Adipocyte (in vitro differentiated cells): ENCODE data around the gene AP1M2.

Experiments
- DNase-seq: peaks from one replicate; pipeline ENCODE4 v3.0.0-alpha.2; 2015; ENCODE audit warnings: low read depth
- H3K27me3 ChIP-seq: replicated peaks from 2 replicates; pipeline ENCODE4 v1.7.0; 2013; ENCODE audit warnings: mild to moderate bottlenecking, low read length, moderate library complexity; ENCODE audit not compliant: control insufficient read depth, insufficient read depth
- H3K36me3 ChIP-seq: 2 replicates; pipeline ENCODE4 v1.7.0; 2013; ENCODE audit warnings: low read length, mild to moderate bottlenecking, moderate library complexity; ENCODE audit not compliant: control insufficient read depth, insufficient read depth, severe bottlenecking
- H3K4me1 ChIP-seq: 2 replicates; pipeline ENCODE4 v1.7.0; 2013; ENCODE audit warnings: mild to moderate bottlenecking, low read length, moderate library complexity; ENCODE audit not compliant: control insufficient read depth, insufficient read depth
- H3K4me3 ChIP-seq: 2 replicates; pipeline ENCODE4 v1.7.0; 2013; ENCODE audit warnings: mild to moderate bottlenecking, low read length, moderate library complexity
- H3K9ac ChIP-seq: 2 replicates; pipeline ENCODE4 v1.7.0; 2013; ENCODE audit warnings: mild to moderate bottlenecking, low read length, moderate library complexity
- H3K9me3 ChIP-seq: 2 replicates; pipeline ENCODE4 v1.7.0; 2013; ENCODE audit warnings: mild to moderate bottlenecking, low read length, moderate library complexity; ENCODE audit not compliant: control insufficient read depth

Gene AP1M2

DNA sequence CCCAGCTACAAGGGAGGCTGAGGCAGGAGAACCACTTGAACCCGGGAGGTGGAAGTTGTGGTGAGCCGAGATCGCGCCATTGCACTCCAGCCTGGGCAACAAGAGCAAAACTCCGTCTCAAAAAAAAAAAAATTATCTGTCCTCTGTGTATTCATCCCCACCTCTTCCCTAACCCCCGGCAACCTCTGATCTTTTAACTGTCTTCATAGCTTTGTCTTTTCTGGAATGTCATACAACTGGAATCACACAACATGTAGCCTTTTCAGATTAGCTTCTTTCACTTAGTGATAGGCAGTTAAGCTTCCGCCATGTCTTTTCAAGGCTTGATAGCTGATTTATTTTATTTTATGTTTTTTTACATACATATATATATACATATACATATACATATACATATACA is 61.5 kb downstream of the AP1M2 start:
- no peak for DNase-seq
- H3K9me3 ChIP-seq = no peaks in the 10 kb centered on the region
- H3K4me3 ChIP-seq = no peak overlapping the region
- H3K9ac ChIP-seq = no peak overlapping the region
- no peaks in the 10 kb centered on the region for H3K4me1 ChIP-seq
- H3K36me3 ChIP-seq = no peaks in the 10 kb centered on the region
- H3K27me3 ChIP-seq = peaks cover 6% of the 10 kb centered on the region

DNA sequence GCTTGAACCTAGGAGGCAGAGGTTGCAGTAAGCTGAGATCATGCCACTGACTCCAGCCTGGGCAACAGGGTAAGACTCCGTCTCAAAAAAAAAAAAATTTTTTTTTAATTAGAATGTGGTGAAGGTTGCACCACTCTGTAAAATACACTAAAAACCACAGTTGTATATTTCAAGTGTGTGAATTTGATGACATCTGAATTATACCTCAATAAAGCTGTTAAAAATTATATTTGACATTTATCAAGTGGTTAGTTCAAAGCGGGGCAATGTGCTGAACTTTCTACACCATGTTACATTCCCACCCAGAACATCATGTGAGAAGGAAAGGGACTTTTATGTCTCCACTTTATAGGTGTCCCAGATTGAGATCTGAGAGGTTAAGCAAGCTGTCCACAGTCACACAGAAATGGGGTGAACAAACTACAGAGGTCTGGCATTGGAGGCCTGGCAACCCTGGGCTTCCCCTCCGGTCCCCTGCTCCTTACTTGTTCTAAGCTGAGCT is 63.9 kb downstream of the AP1M2 start:
- H3K36me3 ChIP-seq = no peaks in the 10 kb centered on the region
- H3K27me3 ChIP-seq = peaks cover 17% of the 10 kb centered on the region
- H3K9me3 ChIP-seq = no peaks in the 10 kb centered on the region
- H3K9ac ChIP-seq = no peak overlapping the region
- no peak overlapping the region for H3K4me3 ChIP-seq
- DNase-seq = no peak
- peaks cover 7% of the 10 kb centered on the region for H3K4me1 ChIP-seq
